ENCODE data around the gene RALB. TPM values are rescaled to one million over a fixed set of nuclear protein-coding genes. Genes with fewer than 3 reads are reported as not detected.

RALB gene
- total RNA-seq, 2 donors from 2014 or later: 37.1 to 45.8 TPM

DNA sequence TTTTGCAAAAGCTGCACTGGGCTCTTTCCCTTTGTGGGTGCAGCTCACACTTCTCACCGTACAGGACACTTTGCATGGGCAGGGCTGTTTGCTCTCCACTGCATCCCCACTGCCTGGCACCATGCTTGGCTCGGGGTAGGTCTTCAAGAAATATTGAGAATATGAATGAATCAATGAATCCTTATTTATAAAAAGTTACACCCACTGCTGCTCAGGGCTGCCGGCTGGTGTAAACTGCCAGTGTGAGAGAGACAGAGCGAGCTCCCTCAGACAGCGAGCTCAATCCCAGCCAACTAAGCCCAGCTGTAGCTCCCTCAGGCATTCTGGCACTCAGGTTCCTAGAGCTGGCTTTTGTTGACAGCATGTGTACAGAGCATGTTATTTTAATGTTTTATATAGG lies 32.9 kb upstream of the RALB start:
- H3K36me3 ChIP-seq (ENCODE audit: control insufficient read depth, insufficient read depth, low read length): peaks cover 13% of the 10 kb centered on the region
- H3K9me3 ChIP-seq (ENCODE audit: control insufficient read depth, low read length): peaks cover 7% of the 10 kb centered on the region
- H3K9ac ChIP-seq (ENCODE audit: extremely low read depth, low read length, poor library complexity, severe bottlenecking): no peak overlapping the region
- H3K9me3 Mint-ChIP-seq: peaks cover 6% of the 10 kb centered on the region
- H3K27ac Mint-ChIP-seq: no peak overlapping the region
- peaks cover 21% of the 10 kb centered on the region for H3K4me1 Mint-ChIP-seq
- peaks cover 18% of the 10 kb centered on the region for H3K27me3 Mint-ChIP-seq (ENCODE audit: insufficient read depth)
- H3K27ac ChIP-seq (ENCODE audit: low read depth, low read length): no peak overlapping the region
- TF ChIP-seq, protein P1, sequence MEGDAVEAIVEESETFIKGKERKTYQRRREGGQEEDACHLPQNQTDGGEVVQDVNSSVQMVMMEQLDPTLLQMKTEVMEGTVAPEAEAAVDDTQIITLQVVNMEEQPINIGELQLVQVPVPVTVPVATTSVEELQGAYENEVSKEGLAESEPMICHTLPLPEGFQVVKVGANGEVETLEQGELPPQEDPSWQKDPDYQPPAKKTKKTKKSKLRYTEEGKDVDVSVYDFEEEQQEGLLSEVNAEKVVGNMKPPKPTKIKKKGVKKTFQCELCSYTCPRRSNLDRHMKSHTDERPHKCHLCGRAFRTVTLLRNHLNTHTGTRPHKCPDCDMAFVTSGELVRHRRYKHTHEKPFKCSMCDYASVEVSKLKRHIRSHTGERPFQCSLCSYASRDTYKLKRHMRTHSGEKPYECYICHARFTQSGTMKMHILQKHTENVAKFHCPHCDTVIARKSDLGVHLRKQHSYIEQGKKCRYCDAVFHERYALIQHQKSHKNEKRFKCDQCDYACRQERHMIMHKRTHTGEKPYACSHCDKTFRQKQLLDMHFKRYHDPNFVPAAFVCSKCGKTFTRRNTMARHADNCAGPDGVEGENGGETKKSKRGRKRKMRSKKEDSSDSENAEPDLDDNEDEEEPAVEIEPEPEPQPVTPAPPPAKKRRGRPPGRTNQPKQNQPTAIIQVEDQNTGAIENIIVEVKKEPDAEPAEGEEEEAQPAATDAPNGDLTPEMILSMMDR (conservative IDR thresholded peaks at IDR 0.05): no peak
- no peak overlapping the region for H3K4me3 ChIP-seq (ENCODE audit: low read length)
- peak; percentile 29 for DNase-seq
- WGBS, 2 experiments (ENCODE audit: insufficient coverage in 1 of 2, insufficient read length in 1 of 2): 94% methylated on average over 3 to 5 of the region's 5 CpGs
- peaks cover 11% of the 10 kb centered on the region for H3K27me3 ChIP-seq (ENCODE audit: control insufficient read depth, insufficient read depth, low read length, poor library complexity, severe bottlenecking)
- no peaks in the 10 kb centered on the region for H3K4me1 ChIP-seq (ENCODE audit: control insufficient read depth, insufficient read depth, low read length)
- no peak overlapping the region for H3K4me3 Mint-ChIP-seq
- peaks cover 25% of the 10 kb centered on the region for H3K36me3 Mint-ChIP-seq (ENCODE audit: low read depth)

DNA sequence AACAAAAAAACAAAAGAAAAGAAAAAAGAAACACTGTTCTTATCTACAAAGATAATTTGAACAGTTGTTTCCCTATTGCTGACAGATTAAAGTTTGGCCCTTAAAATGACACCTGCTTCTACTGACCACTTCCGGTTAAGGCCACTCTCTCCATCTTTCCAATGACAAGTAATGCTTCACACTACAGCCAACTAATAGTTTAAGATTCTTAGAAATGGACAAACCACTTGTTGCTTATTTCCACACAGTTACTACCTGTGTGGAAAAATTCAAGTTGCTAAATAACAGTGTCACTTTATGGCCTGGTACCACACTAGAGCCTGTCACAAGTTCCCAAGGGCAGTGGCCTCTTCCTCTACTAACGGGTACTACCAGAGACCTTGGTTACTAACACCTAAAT lies 31.9 kb upstream of the RALB start:
- Mint-ChIP-seq H3K27me3 (ENCODE audit: insufficient read depth) (peaks cover 23% of the 10 kb centered on the region), H3K4me3 (no peak overlapping the region), H3K36me3 (ENCODE audit: low read depth) (peaks cover 25% of the 10 kb centered on the region), H3K9me3 (peaks cover 6% of the 10 kb centered on the region), H3K27ac (no peak overlapping the region), H3K4me1 (peaks cover 21% of the 10 kb centered on the region)
- TF ChIP-seq, protein P1 (conservative IDR thresholded peaks at IDR 0.05): no peak
- peaks cover 17% of the 10 kb centered on the region for H3K27me3 ChIP-seq (ENCODE audit: control insufficient read depth, insufficient read depth, low read length, poor library complexity, severe bottlenecking)
- no peak overlapping the region for H3K4me3 ChIP-seq (ENCODE audit: low read length)
- no peak overlapping the region for H3K9ac ChIP-seq (ENCODE audit: extremely low read depth, low read length, poor library complexity, severe bottlenecking)
- DNase-seq: peak; percentile 10
- WGBS, 2 experiments (ENCODE audit: insufficient coverage in 1 of 2, insufficient read length in 1 of 2): 91 to 100% methylated on average over 2 of the region's 2 CpGs
- H3K9me3 ChIP-seq (ENCODE audit: control insufficient read depth, low read length): peaks cover 7% of the 10 kb centered on the region
- H3K27ac ChIP-seq (ENCODE audit: low read depth, low read length): no peak overlapping the region
- H3K36me3 ChIP-seq (ENCODE audit: control insufficient read depth, insufficient read depth, low read length): peaks cover 13% of the 10 kb centered on the region
- no peaks in the 10 kb centered on the region for H3K4me1 ChIP-seq (ENCODE audit: control insufficient read depth, insufficient read depth, low read length)

DNA sequence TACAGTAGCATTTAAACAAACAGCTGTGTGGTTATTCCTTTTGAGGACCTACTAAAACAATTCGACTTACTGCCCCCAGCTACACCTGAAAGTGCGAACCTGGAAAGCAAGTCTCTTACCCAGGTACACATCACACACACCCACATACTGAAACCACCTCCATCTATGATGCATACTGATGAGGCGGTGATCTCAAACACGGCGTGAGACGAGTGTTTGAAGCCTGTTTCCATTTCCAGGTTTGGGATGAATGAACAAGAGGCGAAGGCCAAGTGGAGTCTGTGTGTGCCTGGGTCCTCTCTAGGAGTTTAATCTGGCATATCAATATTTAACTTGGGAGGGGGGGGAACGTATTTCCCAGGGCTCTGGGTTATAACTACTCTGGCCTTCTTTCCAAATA lies 31.0 kb upstream of the RALB start:
- Histone ChIP-seq H3K27me3 (ENCODE audit: control insufficient read depth, insufficient read depth, low read length, poor library complexity, severe bottlenecking) (peaks cover 17% of the 10 kb centered on the region), H3K36me3 (ENCODE audit: control insufficient read depth, insufficient read depth, low read length) (peaks cover 13% of the 10 kb centered on the region), H3K4me1 (ENCODE audit: control insufficient read depth, insufficient read depth, low read length) (peaks cover under 1% of the 10 kb centered on the region), H3K9me3 (ENCODE audit: control insufficient read depth, low read length) (peaks cover 7% of the 10 kb centered on the region), H3K9ac (ENCODE audit: extremely low read depth, low read length, poor library complexity, severe bottlenecking) (no peak overlapping the region), H3K4me3 (ENCODE audit: low read length) (no peak overlapping the region), H3K27ac (ENCODE audit: low read depth, low read length) (no peak overlapping the region)
- TF ChIP-seq, protein P1 (conservative IDR thresholded peaks at IDR 0.05): no peak
- Mint-ChIP-seq H3K36me3 (ENCODE audit: low read depth) (peaks cover 25% of the 10 kb centered on the region), H3K27me3 (ENCODE audit: insufficient read depth) (peaks cover 30% of the 10 kb centered on the region), H3K4me1 (peaks cover 22% of the 10 kb centered on the region), H3K9me3 (peaks cover 6% of the 10 kb centered on the region), H3K4me3 (peak overlapping the region; percentile 67), H3K27ac (no peak overlapping the region)
- 96 to 98% methylated on average over 5 to 8 of the region's 8 CpGs for WGBS, 2 experiments (ENCODE audit: insufficient coverage in 1 of 2, insufficient read length in 1 of 2)
- peak; percentile 10 for DNase-seq
